H1 (cell line): Measurements from ENCODE around the gene ARL3. TPM values are rescaled to one million over a fixed set of nuclear protein-coding genes. Genes with fewer than 3 reads are reported as not detected.

Source experiments
- CTCF ChIA-PET: fragments of 300-600 bp; sonication (Branson Sonifier 250); formaldehyde crosslinking; loops from one replicate; lab custom pipeline; 2021; ENCODE audit not compliant: partially characterized antibody; lab: Charles Lee
- POLR2A ChIA-PET: fragments of 300-600 bp; sonication (Branson Sonifier 250); formaldehyde crosslinking; loops from one replicate; lab custom pipeline; 2021; ENCODE audit warnings: inconsistent platforms; ENCODE audit not compliant: partially characterized antibody; lab: Charles Lee
- DNase-seq, 2 experiments: peaks; one replicate each; pipeline versions ENCODE4 v3.0.0 to v3.0.0-alpha.2; 2010 to 2022; ENCODE audit warnings: low spot score in 2 of 2, low read depth in 1 of 2, mixed read lengths in 1 of 2
- FAIRE-seq: peaks from 2 replicates; lab custom pipeline; 2011; peaks lifted over from hg19 to GRCh38; lab: Jason Lieb, UNC
- H2AFZ ChIP-seq: 2 replicates; pipeline ENCODE4 v1.8.1; 2012; ENCODE audit warnings: low read length, inconsistent platforms
- H2AK5ac ChIP-seq: 2 replicates; pipeline ENCODE4 v1.6.1; 2013; ENCODE audit warnings: low read depth, low read length
- H2BK120ac ChIP-seq: replicated peaks from 2 replicates; pipeline ENCODE3; 2013; ENCODE audit warnings: low read depth, low read length, inconsistent platforms
- H2BK12ac ChIP-seq: 2 replicates; pipeline ENCODE4 v1.6.1; 2013; ENCODE audit warnings: low read depth, low read length
- H2BK15ac ChIP-seq: 2 replicates; pipeline ENCODE4 v1.6.1; 2013; ENCODE audit warnings: low read length
- H2BK20ac ChIP-seq: 2 replicates; pipeline ENCODE4 v1.6.1; 2013; ENCODE audit warnings: low read length
- H2BK5ac ChIP-seq: 2 replicates; pipeline ENCODE4 v1.6.1; 2013; ENCODE audit warnings: low read depth, low read length
- H3K14ac ChIP-seq: 2 replicates; pipeline ENCODE4 v1.6.1; 2013; ENCODE audit warnings: inconsistent platforms; ENCODE audit not compliant: insufficient read length
- H3K18ac ChIP-seq: 2 replicates; pipeline ENCODE4 v1.6.1; 2013; ENCODE audit warnings: low read length; ENCODE audit errors: extremely low read depth
- H3K23ac ChIP-seq: 2 replicates; pipeline ENCODE4 v1.6.1; 2013; ENCODE audit warnings: inconsistent platforms; ENCODE audit not compliant: insufficient read length
- H3K23me2 ChIP-seq: 2 replicates; pipeline ENCODE4 v1.6.1; 2013; ENCODE audit warnings: low read depth, low read length
- H3K27ac ChIP-seq: 2 replicates; pipeline ENCODE4 v1.6.1; 2011; ENCODE audit warnings: low read depth, low read length, inconsistent platforms
- H3K27me3 ChIP-seq, 4 experiments: replicated peaks in 1 of 4; 1 replicate in 1 of 4; 2 replicates in 3 of 4; pipeline versions ENCODE4 v1.6.1 to v1.8.1; 2011 to 2013; ENCODE audit warnings: low read length in 3 of 4, mild to moderate bottlenecking in 3 of 4, inconsistent platforms in 2 of 4, mixed read lengths in 2 of 4, moderate library complexity in 1 of 4; ENCODE audit not compliant: control insufficient read depth in 3 of 4, insufficient read depth in 3 of 4; ENCODE audit errors: extremely low read depth in 1 of 4
- H3K36me3 ChIP-seq, 4 experiments: 2 replicates each; pipeline versions ENCODE4 v1.6.1 to v1.8.1; 2011 to 2013; ENCODE audit warnings: mild to moderate bottlenecking in 4 of 4, low read length in 3 of 4, moderate library complexity in 2 of 4, control low read depth in 1 of 4, inconsistent platforms in 1 of 4; ENCODE audit not compliant: insufficient read depth in 4 of 4, control insufficient read depth in 2 of 4
- H3K4ac ChIP-seq: replicated peaks from 2 replicates; pipeline ENCODE3; 2013; ENCODE audit warnings: low read length, low read depth, mixed read lengths, inconsistent platforms; ENCODE audit not compliant: insufficient read length
- H3K4me1 ChIP-seq, 4 experiments: replicated peaks in 1 of 4; 1 replicate in 1 of 4; 2 replicates in 3 of 4; pipeline versions ENCODE4 v1.6.1 to v1.8.1; 2011 to 2013; ENCODE audit warnings: low read length in 3 of 4, inconsistent platforms in 2 of 4, mixed read lengths in 1 of 4; ENCODE audit not compliant: insufficient read depth in 4 of 4, control insufficient read depth in 3 of 4
- H3K4me2 ChIP-seq, 2 experiments: 2 replicates each; pipeline versions ENCODE4 v1.6.1 to v1.8.1; 2011 to 2013; ENCODE audit warnings: low read depth in 2 of 2, low read length in 2 of 2, control low read depth in 1 of 2, inconsistent platforms in 1 of 2, mild to moderate bottlenecking in 1 of 2; ENCODE audit not compliant: insufficient read depth in 1 of 2
- H3K4me3 ChIP-seq, 4 experiments: fragments of 200-600, 300-600 bp in 1 of 4; sonication (generic), shearing (Covaris generic), sonication (Bioruptor Twin) in 1 of 4; 2 replicates each; pipeline versions ENCODE4 v1.5.1 to v1.8.1; 2011 to 2016; ENCODE audit warnings: low read length in 4 of 4, low read depth in 3 of 4, control low read depth in 2 of 4, inconsistent platforms in 2 of 4, mild to moderate bottlenecking in 2 of 4, mixed read lengths in 1 of 4, moderate library complexity in 1 of 4; ENCODE audit not compliant: insufficient read depth in 2 of 4; ENCODE audit errors: extremely low read depth in 1 of 4
- H3K56ac ChIP-seq: replicated peaks from 2 replicates; pipeline ENCODE3; 2013; ENCODE audit warnings: low read depth, mild to moderate bottlenecking, mixed read lengths, low read length, inconsistent platforms; ENCODE audit not compliant: insufficient read length
- H3K79me1 ChIP-seq: 2 replicates; pipeline ENCODE4 v1.6.1; 2013; ENCODE audit warnings: low read depth, low read length, control low read depth
- H3K79me2 ChIP-seq, 2 experiments: 2 replicates each; pipeline versions ENCODE4 v1.6.1 to v1.8.1; 2012 to 2013; ENCODE audit warnings: low read length in 2 of 2, mild to moderate bottlenecking in 2 of 2, inconsistent platforms in 1 of 2; ENCODE audit not compliant: insufficient read depth in 2 of 2, control insufficient read depth in 1 of 2
- H3K9ac ChIP-seq, 4 experiments: replicated peaks in 1 of 4; 1 replicate in 1 of 4; 2 replicates in 3 of 4; pipeline versions ENCODE4 v1.6.1 to v1.8.1; 2011 to 2013; ENCODE audit warnings: low read depth in 3 of 4, low read length in 3 of 4, control low read depth in 2 of 4, mild to moderate bottlenecking in 2 of 4, moderate library complexity in 2 of 4, inconsistent platforms in 1 of 4; ENCODE audit errors: extremely low read depth in 1 of 4
- H3K9me3 ChIP-seq, 2 experiments: 2 replicates each; pipeline versions ENCODE4 v1.6.1 to v1.8.1; 2012 to 2013; ENCODE audit warnings: mild to moderate bottlenecking in 2 of 2, moderate library complexity in 2 of 2, control low read depth in 1 of 2, inconsistent platforms in 1 of 2, low read depth in 1 of 2, low read length in 1 of 2, mixed read lengths in 1 of 2; ENCODE audit not compliant: insufficient read depth in 2 of 2
- H4K20me1 ChIP-seq, 2 experiments: replicated peaks in 1 of 2; 2 replicates each; pipeline versions ENCODE3 to v1.8.1; 2011 to 2013; ENCODE audit warnings: inconsistent platforms in 2 of 2, low read length in 2 of 2, mild to moderate bottlenecking in 1 of 2; ENCODE audit not compliant: insufficient read depth in 2 of 2, control insufficient read depth in 1 of 2
- H4K5ac ChIP-seq: 2 replicates; pipeline ENCODE4 v1.6.1; 2013; ENCODE audit warnings: low read length, low read depth, mixed read lengths, inconsistent platforms; ENCODE audit not compliant: insufficient read length
- H4K8ac ChIP-seq: 2 replicates; pipeline ENCODE4 v1.8.0; 2013; ENCODE audit warnings: mild to moderate bottlenecking, moderate library complexity, low read length, inconsistent platforms; ENCODE audit not compliant: insufficient read depth; ENCODE audit errors: extremely low read depth
- H4K91ac ChIP-seq: replicated peaks from 2 replicates; pipeline ENCODE3; 2013; ENCODE audit warnings: low read length, mixed read lengths, inconsistent platforms; ENCODE audit not compliant: insufficient read length
- HDAC2 ChIP-seq, 2 experiments: fragments of 300-600 bp in 1 of 2; sonication (generic) in 1 of 2; IDR thresholded peaks; 2 replicates each; pipeline ENCODE4 v1.6.1; 2011 to 2012; ENCODE audit warnings: low read depth in 2 of 2, low read length in 2 of 2, mild to moderate bottlenecking in 2 of 2, moderate library complexity in 2 of 2, borderline replicate concordance in 1 of 2, inconsistent platforms in 1 of 2
- WGBS, 2 experiments: shearing (Covaris generic) in 1 of 2; methylation state at CpG; one replicate each; pipeline versions ENCODE4 v1.1.6 to v1.1.7; 2013 to 2015; ENCODE audit warnings: low lambda C conversion rate in 2 of 2, mixed read lengths in 2 of 2, inconsistent platforms in 1 of 2, low coverage in 1 of 2, missing lambda C conversion rate in 1 of 2; ENCODE audit not compliant: insufficient replicate concordance in 2 of 2, insufficient coverage in 1 of 2, insufficient read length in 1 of 2; ENCODE audit errors: extremely low coverage in 1 of 2, missing lambda C conversion rate in 1 of 2; 5-methylcytosine and 5-hydroxymethylcytosine counted together
- polyA plus RNA-seq, 7 experiments: library from polyadenylated mRNA; depleted of rRNA in 3 of 7; stranded (reverse) in 5 of 7; unstranded in 2 of 7; fragments of >200 nt in 5 of 7; fragments of 200-250 nt in 2 of 7; gene quantifications; 1 replicate in 5 of 7; 2 replicates in 1 of 7; 4 replicates in 1 of 7; pipeline versions ENCODE4 v1.2.1 to v1.2.3, GENCODE V29; 2011 to 2013; ENCODE audit warnings: missing spikeins in 2 of 7, mixed read lengths in 2 of 7
- total RNA-seq: library from RNA; stranded (reverse); fragmentation: NEBNext Ultra II Directional; extraction: Animal tissue kit (Norgen Biotek cat#: 25700); gene quantifications from 2 replicates; pipeline ENCODE4 v1.2.1, GENCODE V29; 2021

Gene ARL3
- total and polyA plus RNA-seq, 2 of the 8 experiments (the other 6 are each of a cell fraction or from before 2014, with no cell fraction given) = 8.8 to 16.2 TPM

DNA sequence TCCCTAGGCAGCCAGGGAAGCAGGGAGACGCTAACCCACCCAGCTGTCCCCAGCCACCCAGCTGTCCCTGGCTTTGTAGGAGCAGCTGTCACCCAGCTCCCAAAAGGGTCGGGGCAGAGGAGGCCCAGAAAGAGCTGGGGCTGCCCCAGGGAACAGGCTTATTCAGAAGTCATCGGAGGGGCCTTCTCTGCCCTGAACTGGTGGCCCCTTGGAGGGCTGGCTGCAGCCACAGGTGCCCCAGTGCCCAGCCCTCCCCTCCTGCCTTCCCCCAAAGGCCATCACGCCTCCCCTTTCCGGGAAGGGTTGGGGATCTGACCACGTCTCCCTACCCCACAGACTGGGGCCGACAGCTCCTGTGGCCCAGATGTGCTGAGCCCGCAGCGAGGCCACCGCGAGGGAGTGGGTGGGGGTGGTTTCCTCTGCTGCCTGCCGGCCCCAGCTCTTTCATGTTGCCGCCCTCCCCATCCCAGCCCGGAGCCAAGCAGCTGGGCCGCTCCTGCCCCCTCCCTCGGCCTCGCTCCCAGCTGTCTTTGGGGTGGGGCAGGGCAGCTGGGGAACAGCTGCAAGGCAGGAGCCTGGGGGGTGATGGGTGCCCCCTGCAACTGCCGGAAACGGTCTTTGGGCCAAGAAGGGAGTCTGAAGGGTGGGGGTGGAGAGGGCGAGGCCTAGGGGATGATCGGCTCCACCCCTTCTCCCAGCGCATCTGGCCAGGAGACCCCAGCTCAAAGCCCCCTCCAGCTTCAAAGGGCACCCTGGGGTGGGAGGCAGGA lies 53.1 kb downstream of the ARL3 start:
- no peak overlapping the region for H2AK5ac ChIP-seq
- no peaks in the 10 kb centered on the region for H3K79me1 ChIP-seq
- H2AFZ ChIP-seq = no peak overlapping the region
- no peaks in the 10 kb centered on the region for H3K27me3 ChIP-seq
- H3K36me3 ChIP-seq = peaks cover 0 to 12% (median 5%) of the 10 kb centered on the region in 4 experiments; a peak in 5 of 8 replicates
- H3K4me2 ChIP-seq = peak overlapping the region in 1 of 2 experiments; percentile 6; a peak in 1 of 4 replicates
- no peaks in the 10 kb centered on the region for H3K23me2 ChIP-seq
- no peak overlapping the region; a peak in 1 of 7 replicates for H3K9ac ChIP-seq
- no peak overlapping the region for H4K5ac ChIP-seq
- H3K14ac ChIP-seq = no peak overlapping the region
- DNase-seq (peak in 1 of 2 experiments; percentile 62), FAIRE-seq (no peak)
- no peaks in the 10 kb centered on the region for H3K79me2 ChIP-seq
- H3K23ac ChIP-seq = no peak overlapping the region
- no peaks in the 10 kb centered on the region for H3K9me3 ChIP-seq
- peak overlapping the region; percentile 25; the same call in 1 of the 2 replicates for H4K8ac ChIP-seq
- H2BK12ac ChIP-seq = no peak overlapping the region
- no peak for TF ChIP-seq HDAC2 (IDR thresholded peaks at IDR 0.05; ENCODE audit: borderline replicate concordance in 1 of 2, low read depth in 2 of 2, low read length in 2 of 2)
- 0 out of 2 replicates have a peak overlapping the region, but pooled peaks have one; percentile 27 for H2BK20ac ChIP-seq
- H2BK5ac ChIP-seq = peak overlapping the region; percentile 60; the same call in 1 of the 2 replicates
- H3K18ac ChIP-seq = peak overlapping the region; percentile 38
- H4K20me1 ChIP-seq = peaks cover 0 to 2% of the 10 kb centered on the region in 2 experiments
- no peak overlapping the region for H3K4ac ChIP-seq
- H3K4me1 ChIP-seq = peaks cover 0 to 12% (median 7%) of the 10 kb centered on the region in 4 experiments; a peak in 5 of 7 replicates
- H2BK15ac ChIP-seq = no peak overlapping the region
- peak overlapping the region in 1 of 4 experiments; percentile 16; a peak in 1 of 8 replicates for H3K4me3 ChIP-seq
- H2BK120ac ChIP-seq = no peak overlapping the region
- ChIA-PET POLR2A (interaction anchor here (1.2 to 6.5 kb wide), 6 partner anchors 9 to 53 kb away, joined by 3 to 39 read pairs (median 6); partner anchors contain the start of gene TRIM8), CTCF (interaction anchor here (1.0 to 13.0 kb wide), 6 partner anchors 9 to 77 kb away, joined by 3 to 145 read pairs (median 9); no protein-coding TSS in a partner anchor)
- H3K56ac ChIP-seq = no peak overlapping the region
- no peak overlapping the region for H4K91ac ChIP-seq
- 68% methylated on average over 13 of the region's 22 CpGs; no CpG with 5 or more reads in 1 of the 2 experiments for WGBS, 2 experiments
- no peak overlapping the region for H3K27ac ChIP-seq
